Lung (tissue), 12 donors: ENCODE data around the gene IGLL5. TPM values are rescaled to one million over a fixed set of nuclear protein-coding genes. Genes with fewer than 3 reads are reported as not detected.

Experiments
- ATAC-seq: fragments of 200-7000 bp; cut with Tn5 transposase; one replicate; pipeline ENCODE4 v1.9.1; 2020; ENCODE audit warnings: moderate number of reproducible peaks; ENCODE audit not compliant: insufficient read depth, low FRiP score
- DNase-seq, 3 donors: peaks; one replicate each; pipeline ENCODE4 v3.0.0-alpha.2; 2013 to 2017
- H3K27ac ChIP-seq, 2 donors: one replicate each; pipeline ENCODE4 v1.5.1; 2013; ENCODE audit warnings: mild to moderate bottlenecking in 2 of 2, moderate library complexity in 2 of 2, control low read depth in 1 of 2, inconsistent platforms in 1 of 2, low read depth in 1 of 2, low read length in 1 of 2
- H3K27me3 ChIP-seq, 3 donors: one replicate each; pipeline ENCODE4 v1.5.1; 2013; ENCODE audit warnings: low read length in 2 of 3; ENCODE audit not compliant: control insufficient read depth in 3 of 3, insufficient read depth in 3 of 3
- H3K36me3 ChIP-seq, 4 donors: one replicate each; pipeline ENCODE4 v1.5.1; 2013; ENCODE audit warnings: low read length in 4 of 4, mild to moderate bottlenecking in 1 of 4, moderate library complexity in 1 of 4; ENCODE audit not compliant: control insufficient read depth in 4 of 4, insufficient read depth in 4 of 4
- H3K4me1 ChIP-seq, 5 donors: one replicate each; pipeline ENCODE4 v1.5.1; 2013; ENCODE audit warnings: low read length in 5 of 5, mild to moderate bottlenecking in 2 of 5, moderate library complexity in 1 of 5; ENCODE audit not compliant: control insufficient read depth in 5 of 5, insufficient read depth in 5 of 5
- H3K4me3 ChIP-seq: one replicate; pipeline ENCODE4 v1.5.1; 2013; ENCODE audit warnings: mild to moderate bottlenecking, control low read depth, moderate library complexity
- H3K9ac ChIP-seq, 2 donors: one replicate each; pipeline ENCODE4 v1.5.1; 2013; ENCODE audit warnings: low read length in 2 of 2, control low read depth in 1 of 2; ENCODE audit not compliant: insufficient read depth in 1 of 2
- H3K9me3 ChIP-seq, 4 donors: one replicate each; pipeline ENCODE4 v1.5.1; 2013; ENCODE audit warnings: low read length in 3 of 4, mild to moderate bottlenecking in 1 of 4, moderate library complexity in 1 of 4; ENCODE audit not compliant: control insufficient read depth in 4 of 4, insufficient read depth in 3 of 4
- CTCF ChIP-seq: IDR thresholded peaks from 2 replicates; pipeline ENCODE4 v1.5.1; 2012; ENCODE audit warnings: mild to moderate bottlenecking; ENCODE audit errors: control extremely low read depth, extremely low read depth
- WGBS, 2 donors: extraction: QIAGEN DNeasy Blood & Tissue Kit; methylation state at CpG; one replicate each; pipeline ENCODE4 v1.1.7; 2013; 5-methylcytosine and 5-hydroxymethylcytosine counted together
- polyA plus RNA-seq, 2 donors: library from polyadenylated mRNA; stranded (reverse); fragments of 200-250 nt; gene quantifications; one replicate each; pipeline ENCODE4 v1.2.1, GENCODE V29; 2013
- total RNA-seq, 2 donors: library from RNA; depleted of rRNA in 1 of 2; stranded (reverse); fragments of >200 nt in 1 of 2; gene quantifications; one replicate each; pipeline ENCODE4 v1.2.1, GENCODE V29; 2014 to 2021
- donor health status: control.
- donor health status: control.
- donor health status: Bipolar disorder and iron deficiency.
- donor health status: healthy.
- donor health status: DM: yes; HTN: yes; CAD: no.

IGLL5 gene
- total and polyA plus RNA-seq, 4 donors, result 5.4 to 21.5 (median 11.3) TPM

GRCh38 chr22:22933807-22934542 lies 46.4 kb downstream of the IGLL5 start:
- Histone ChIP-seq H3K27me3 (no peaks in the 10 kb centered on the region), H3K27ac (no peak overlapping the region), H3K36me3 (no peaks in the 10 kb centered on the region), H3K4me3 (no peak overlapping the region), H3K9ac (no peak overlapping the region), H3K9me3 (no peaks in the 10 kb centered on the region), H3K4me1 (no peaks in the 10 kb centered on the region)
- WGBS, 2 donors, result 89 to 92% methylated on average over 10 of the region's 10 CpGs
- no peak for DNase-seq
- TF ChIP-seq CTCF, result no peak
- no peak for ATAC-seq

GRCh38 chr22:22934543-22935055 lies 47.0 kb downstream of the IGLL5 start:
- H3K9me3 ChIP-seq, result no peaks in the 10 kb centered on the region
- no peak overlapping the region for H3K9ac ChIP-seq
- H3K27me3 ChIP-seq, result no peaks in the 10 kb centered on the region
- H3K4me3 ChIP-seq, result no peak overlapping the region
- ATAC-seq (no peak), DNase-seq (no peak)
- WGBS, 2 donors, result 87 to 92% methylated on average over 11 of the region's 11 CpGs
- H3K4me1 ChIP-seq, result no peaks in the 10 kb centered on the region
- TF ChIP-seq CTCF, result no peak
- no peaks in the 10 kb centered on the region for H3K36me3 ChIP-seq
- H3K27ac ChIP-seq, result no peak overlapping the region

- Histone ChIP-seq H3K9ac (no peak overlapping the region), H3K27me3 (no peaks in the 10 kb centered on the region), H3K27ac (no peak overlapping the region), H3K36me3 (no peaks in the 10 kb centered on the region), H3K9me3 (no peaks in the 10 kb centered on the region), H3K4me1 (no peaks in the 10 kb centered on the region), H3K4me3 (no peak overlapping the region)
- 59 to 77% methylated on average over 3 of the region's 3 CpGs for WGBS, 2 donors
- ATAC-seq (no peak), DNase-seq (no peak)
- TF ChIP-seq CTCF, result no peak
These were observed 47.5 kb downstream of the IGLL5 start for GRCh38 chr22:22935056-22935545.
